ENCODE measurements around the gene DDHD1.

DDHD1 gene

GRCh38 chr14:53109105-53110041 is 43.8 kb downstream of the DDHD1 start:
- Histone ChIP-seq H3K9me3 (ENCODE audit: insufficient read depth, low read depth, low read length) (peaks cover 4% of the 10 kb centered on the region; the same call in 1 of the 2 replicates), H3K4me3 (ENCODE audit: low read length, poor library complexity, severe bottlenecking) (peak overlapping the region; percentile 81), H3F3A (ENCODE audit: low read depth) (peaks cover 9% of the 10 kb centered on the region; the same call in 1 of the 2 replicates), H3K4me2 (ENCODE audit: low read depth, low read length, poor library complexity, severe bottlenecking) (peak overlapping the region; percentile 88), H4K20me1 (ENCODE audit: insufficient read depth, low read length, poor library complexity, severe bottlenecking) (no peaks in the 10 kb centered on the region), H3K9ac (ENCODE audit: low read depth, low read length, poor library complexity, severe bottlenecking) (peak overlapping the region; percentile 88), H2AFZ (ENCODE audit: low read length) (peak overlapping the region; percentile 25), H3K4me1 (ENCODE audit: insufficient read depth, low read length, poor library complexity, severe bottlenecking) (peaks cover 36% of the 10 kb centered on the region), H3K79me2 (ENCODE audit: insufficient read depth, low read length) (peaks cover 69% of the 10 kb centered on the region), H3K9me2 (replicated peaks; ENCODE audit: low read depth, low read length) (no peaks in the 10 kb centered on the region), H3K36me3 (ENCODE audit: insufficient read depth, low read length) (no peaks in the 10 kb centered on the region), H3K27me3 (ENCODE audit: insufficient read depth, low read length, poor library complexity, severe bottlenecking) (no peaks in the 10 kb centered on the region)
- no peak for TF ChIP-seq EZH2phosphoT487 (IDR thresholded peaks at IDR 0.05; ENCODE audit: borderline replicate concordance)
- TF ChIP-seq, protein P1, sequence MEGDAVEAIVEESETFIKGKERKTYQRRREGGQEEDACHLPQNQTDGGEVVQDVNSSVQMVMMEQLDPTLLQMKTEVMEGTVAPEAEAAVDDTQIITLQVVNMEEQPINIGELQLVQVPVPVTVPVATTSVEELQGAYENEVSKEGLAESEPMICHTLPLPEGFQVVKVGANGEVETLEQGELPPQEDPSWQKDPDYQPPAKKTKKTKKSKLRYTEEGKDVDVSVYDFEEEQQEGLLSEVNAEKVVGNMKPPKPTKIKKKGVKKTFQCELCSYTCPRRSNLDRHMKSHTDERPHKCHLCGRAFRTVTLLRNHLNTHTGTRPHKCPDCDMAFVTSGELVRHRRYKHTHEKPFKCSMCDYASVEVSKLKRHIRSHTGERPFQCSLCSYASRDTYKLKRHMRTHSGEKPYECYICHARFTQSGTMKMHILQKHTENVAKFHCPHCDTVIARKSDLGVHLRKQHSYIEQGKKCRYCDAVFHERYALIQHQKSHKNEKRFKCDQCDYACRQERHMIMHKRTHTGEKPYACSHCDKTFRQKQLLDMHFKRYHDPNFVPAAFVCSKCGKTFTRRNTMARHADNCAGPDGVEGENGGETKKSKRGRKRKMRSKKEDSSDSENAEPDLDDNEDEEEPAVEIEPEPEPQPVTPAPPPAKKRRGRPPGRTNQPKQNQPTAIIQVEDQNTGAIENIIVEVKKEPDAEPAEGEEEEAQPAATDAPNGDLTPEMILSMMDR (conservative IDR thresholded peaks at IDR 0.05; ENCODE audit: low read length), result no peak

GRCh38 chr14:53108292-53109104 is 44.6 kb downstream of the DDHD1 start:
- H3K4me2 ChIP-seq (ENCODE audit: low read depth, low read length, poor library complexity, severe bottlenecking), result peak overlapping the region; percentile 88
- H3K36me3 ChIP-seq (ENCODE audit: insufficient read depth, low read length), result no peaks in the 10 kb centered on the region
- no peaks in the 10 kb centered on the region for H3K9me2 ChIP-seq (replicated peaks; ENCODE audit: low read depth, low read length)
- H3K4me3 ChIP-seq (ENCODE audit: low read length, poor library complexity, severe bottlenecking), result peak overlapping the region; percentile 81
- peaks cover 4% of the 10 kb centered on the region; the same call in 1 of the 2 replicates for H3K9me3 ChIP-seq (ENCODE audit: insufficient read depth, low read depth, low read length)
- peak overlapping the region; percentile 25; the same call in 1 of the 2 replicates for H2AFZ ChIP-seq (ENCODE audit: low read length)
- H3K9ac ChIP-seq (ENCODE audit: low read depth, low read length, poor library complexity, severe bottlenecking), result peak overlapping the region; percentile 88
- TF ChIP-seq, protein P1 (conservative IDR thresholded peaks at IDR 0.05; ENCODE audit: low read length), result no peak
- no peak for TF ChIP-seq EZH2phosphoT487 (IDR thresholded peaks at IDR 0.05; ENCODE audit: borderline replicate concordance)
- H3K4me1 ChIP-seq (ENCODE audit: insufficient read depth, low read length, poor library complexity, severe bottlenecking), result peaks cover 36% of the 10 kb centered on the region
- H3K79me2 ChIP-seq (ENCODE audit: insufficient read depth, low read length), result peaks cover 60% of the 10 kb centered on the region
- no peaks in the 10 kb centered on the region for H4K20me1 ChIP-seq (ENCODE audit: insufficient read depth, low read length, poor library complexity, severe bottlenecking)
- peaks cover 9% of the 10 kb centered on the region; the same call in 1 of the 2 replicates for H3F3A ChIP-seq (ENCODE audit: low read depth)
- H3K27me3 ChIP-seq (ENCODE audit: insufficient read depth, low read length, poor library complexity, severe bottlenecking), result no peaks in the 10 kb centered on the region

DNA sequence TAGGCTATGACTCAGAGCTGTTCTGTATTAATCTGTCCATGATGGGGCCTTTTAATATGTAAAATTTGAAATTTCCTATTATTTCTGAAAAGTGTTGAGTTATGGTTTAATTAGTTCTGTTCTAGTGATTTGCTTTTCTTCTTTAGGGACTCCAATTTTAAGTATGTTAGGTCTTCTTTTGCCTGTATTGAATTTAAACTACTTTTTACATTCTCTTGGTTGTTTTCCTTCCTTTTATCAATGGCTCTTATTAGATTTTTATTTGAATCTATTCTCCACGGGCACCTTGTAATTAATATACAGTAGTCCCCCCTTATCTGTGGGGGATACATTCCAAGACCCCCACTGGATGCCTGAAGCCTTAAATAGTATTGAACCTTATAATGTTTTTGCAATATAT is 46.4 kb downstream of the DDHD1 start:
- Histone ChIP-seq H3K27me3 (ENCODE audit: insufficient read depth, low read length, poor library complexity, severe bottlenecking) (no peaks in the 10 kb centered on the region), H3F3A (ENCODE audit: low read depth) (peaks cover 9% of the 10 kb centered on the region; the same call in 1 of the 2 replicates), H3K9ac (ENCODE audit: low read depth, low read length, poor library complexity, severe bottlenecking) (no peak overlapping the region), H2AFZ (ENCODE audit: low read length) (no peak overlapping the region), H3K4me2 (ENCODE audit: low read depth, low read length, poor library complexity, severe bottlenecking) (no peak overlapping the region), H3K9me3 (ENCODE audit: insufficient read depth, low read depth, low read length) (peaks cover 4% of the 10 kb centered on the region; the same call in 1 of the 2 replicates), H4K20me1 (ENCODE audit: insufficient read depth, low read length, poor library complexity, severe bottlenecking) (no peaks in the 10 kb centered on the region), H3K9me2 (replicated peaks; ENCODE audit: low read depth, low read length) (no peaks in the 10 kb centered on the region), H3K4me3 (ENCODE audit: low read length, poor library complexity, severe bottlenecking) (no peak overlapping the region), H3K36me3 (ENCODE audit: insufficient read depth, low read length) (peaks cover 10% of the 10 kb centered on the region; the same call in 1 of the 2 replicates), H3K4me1 (ENCODE audit: insufficient read depth, low read length, poor library complexity, severe bottlenecking) (peaks cover 34% of the 10 kb centered on the region), H3K79me2 (ENCODE audit: insufficient read depth, low read length) (peaks cover 46% of the 10 kb centered on the region)
- TF ChIP-seq EZH2phosphoT487 (IDR thresholded peaks at IDR 0.05; ENCODE audit: borderline replicate concordance), result no peak
- TF ChIP-seq, protein P1 (conservative IDR thresholded peaks at IDR 0.05; ENCODE audit: low read length), result no peak
